ENCODE results near the gene AGAP5. TPM values are rescaled to one million over a fixed set of nuclear protein-coding genes. Genes with fewer than 3 reads are reported as not detected.
"Not testable (repeated sequence)": the region's sequence is repeated elsewhere in the genome, so short reads cannot be mapped to it uniquely, and the experiment has no call there.

Gene AGAP5
- total and polyA plus RNA-seq, 2 donors (not counting 1 experiment from before 2014, with no cell fraction given), result 1.8 to 3.1 TPM

GRCh38 chr10:73716251-73716650 is 18.3 kb upstream of the AGAP5 start:
- H3K4me2 ChIP-seq (ENCODE audit: extremely low read depth, insufficient read depth, low read length), result no peak overlapping the region
- no peak overlapping the region for H3K9ac ChIP-seq (ENCODE audit: insufficient read depth, low read length)
- no peaks in the 10 kb centered on the region for H3K4me1 ChIP-seq (ENCODE audit: control insufficient read depth, extremely low read depth, insufficient read depth, low read length)
- H2AFZ ChIP-seq (ENCODE audit: low read length), result no peak overlapping the region
- no peaks in the 10 kb centered on the region for H3K9me3 ChIP-seq (ENCODE audit: control insufficient read depth, insufficient read depth, low read depth, low read length)
- TF ChIP-seq EZH2 (IDR thresholded peaks at IDR 0.05; ENCODE audit: low read length, missing control alignments), result no peak
- TF ChIP-seq, protein P1, sequence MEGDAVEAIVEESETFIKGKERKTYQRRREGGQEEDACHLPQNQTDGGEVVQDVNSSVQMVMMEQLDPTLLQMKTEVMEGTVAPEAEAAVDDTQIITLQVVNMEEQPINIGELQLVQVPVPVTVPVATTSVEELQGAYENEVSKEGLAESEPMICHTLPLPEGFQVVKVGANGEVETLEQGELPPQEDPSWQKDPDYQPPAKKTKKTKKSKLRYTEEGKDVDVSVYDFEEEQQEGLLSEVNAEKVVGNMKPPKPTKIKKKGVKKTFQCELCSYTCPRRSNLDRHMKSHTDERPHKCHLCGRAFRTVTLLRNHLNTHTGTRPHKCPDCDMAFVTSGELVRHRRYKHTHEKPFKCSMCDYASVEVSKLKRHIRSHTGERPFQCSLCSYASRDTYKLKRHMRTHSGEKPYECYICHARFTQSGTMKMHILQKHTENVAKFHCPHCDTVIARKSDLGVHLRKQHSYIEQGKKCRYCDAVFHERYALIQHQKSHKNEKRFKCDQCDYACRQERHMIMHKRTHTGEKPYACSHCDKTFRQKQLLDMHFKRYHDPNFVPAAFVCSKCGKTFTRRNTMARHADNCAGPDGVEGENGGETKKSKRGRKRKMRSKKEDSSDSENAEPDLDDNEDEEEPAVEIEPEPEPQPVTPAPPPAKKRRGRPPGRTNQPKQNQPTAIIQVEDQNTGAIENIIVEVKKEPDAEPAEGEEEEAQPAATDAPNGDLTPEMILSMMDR (conservative IDR thresholded peaks at IDR 0.05 in 1 of 2, IDR thresholded peaks at IDR 0.05 in 1 of 2; ENCODE audit: low read depth in 1 of 2, low read length in 2 of 2), result no peak
- H3K79me2 ChIP-seq (ENCODE audit: control insufficient read depth, insufficient read depth, low read length), result no peaks in the 10 kb centered on the region
- peaks cover 5% of the 10 kb centered on the region for H3K36me3 ChIP-seq (ENCODE audit: control insufficient read depth, insufficient read depth, low read length)
- H3K27ac ChIP-seq (ENCODE audit: insufficient read depth, low read length), result no peak overlapping the region
- H3K27me3 ChIP-seq (ENCODE audit: control insufficient read depth, insufficient read depth, low read length), result no peaks in the 10 kb centered on the region
- H4K20me1 ChIP-seq (ENCODE audit: control insufficient read depth, extremely low read depth, insufficient read depth, low read length), result no peaks in the 10 kb centered on the region
- DNase-seq (ENCODE audit: low read depth in 2 of 2), result no peak
- no peak overlapping the region for H3K4me3 ChIP-seq (replicated peaks in 1 of 4; ENCODE audit: control extremely low read depth in 1 of 4, insufficient read depth in 1 of 4, low read depth in 3 of 4, low read length in 4 of 4)

DNA sequence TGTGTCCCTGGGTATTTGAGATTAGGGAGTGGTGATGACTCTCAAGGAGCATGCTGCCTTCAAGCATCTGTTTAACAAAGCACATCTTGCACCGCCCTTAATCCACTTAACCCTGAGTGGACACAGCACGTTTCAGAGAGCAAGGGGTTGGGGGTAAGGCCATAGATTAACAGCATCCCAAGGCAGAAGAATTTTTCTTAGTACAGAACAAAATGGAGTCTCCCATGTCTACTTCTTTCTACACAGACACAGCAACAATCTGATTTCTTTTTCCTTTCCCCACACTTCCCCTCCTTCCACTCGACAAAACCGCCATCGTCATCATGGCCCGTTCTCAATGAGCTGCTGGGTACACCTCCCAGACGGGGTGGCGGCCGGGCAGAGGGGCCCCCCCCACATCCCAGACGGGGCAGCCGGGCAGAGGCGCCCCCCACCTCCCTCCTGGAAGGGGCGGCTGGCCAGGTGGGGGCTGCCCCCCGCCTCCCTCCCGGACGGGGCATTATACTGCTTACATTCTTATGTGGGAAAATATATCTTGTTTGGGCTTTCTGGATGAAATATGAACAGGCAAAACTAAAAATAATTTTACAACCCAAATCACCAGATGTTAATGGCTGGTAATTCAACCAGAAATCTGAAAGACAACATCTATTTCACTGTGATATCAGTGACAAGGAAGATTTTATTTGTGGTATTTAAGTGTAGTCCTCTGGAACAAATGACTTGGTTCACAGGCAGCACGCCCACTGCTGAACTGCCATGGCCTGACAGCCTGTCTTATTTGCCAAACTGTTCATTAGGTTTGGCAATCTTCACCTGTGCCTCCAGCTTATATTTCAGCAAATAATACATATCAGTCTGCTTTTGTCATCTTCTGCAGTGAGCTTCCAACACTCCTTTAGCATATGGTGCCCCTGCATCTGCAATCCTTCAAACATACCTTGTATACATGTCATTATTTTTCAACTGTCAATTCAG is 17.6 kb upstream of the AGAP5 start:
- not testable (repeated sequence) for H2AFZ ChIP-seq (ENCODE audit: low read length); H3K9ac ChIP-seq (ENCODE audit: insufficient read depth, low read length); H3K4me3 ChIP-seq (replicated peaks in 1 of 4; ENCODE audit: control extremely low read depth in 1 of 4, insufficient read depth in 1 of 4, low read depth in 3 of 4, low read length in 4 of 4); H3K79me2 ChIP-seq (ENCODE audit: control insufficient read depth, insufficient read depth, low read length); H3K4me1 ChIP-seq (ENCODE audit: control insufficient read depth, extremely low read depth, insufficient read depth, low read length); H3K27me3 ChIP-seq (ENCODE audit: control insufficient read depth, insufficient read depth, low read length); DNase-seq (ENCODE audit: low read depth in 2 of 2); H3K36me3 ChIP-seq (ENCODE audit: control insufficient read depth, insufficient read depth, low read length); H3K27ac ChIP-seq (ENCODE audit: insufficient read depth, low read length); H3K4me2 ChIP-seq (ENCODE audit: extremely low read depth, insufficient read depth, low read length); H3K9me3 ChIP-seq (ENCODE audit: control insufficient read depth, insufficient read depth, low read depth, low read length); H4K20me1 ChIP-seq (ENCODE audit: control insufficient read depth, extremely low read depth, insufficient read depth, low read length)

- not testable (repeated sequence) for H3K4me3 ChIP-seq (replicated peaks in 1 of 4; ENCODE audit: control extremely low read depth in 1 of 4, insufficient read depth in 1 of 4, low read depth in 3 of 4, low read length in 4 of 4); H3K9ac ChIP-seq (ENCODE audit: insufficient read depth, low read length); H3K27me3 ChIP-seq (ENCODE audit: control insufficient read depth, insufficient read depth, low read length); H3K4me2 ChIP-seq (ENCODE audit: extremely low read depth, insufficient read depth, low read length); H3K27ac ChIP-seq (ENCODE audit: insufficient read depth, low read length); H3K36me3 ChIP-seq (ENCODE audit: control insufficient read depth, insufficient read depth, low read length); H3K9me3 ChIP-seq (ENCODE audit: control insufficient read depth, insufficient read depth, low read depth, low read length); H3K79me2 ChIP-seq (ENCODE audit: control insufficient read depth, insufficient read depth, low read length); DNase-seq (ENCODE audit: low read depth in 2 of 2); H3K4me1 ChIP-seq (ENCODE audit: control insufficient read depth, extremely low read depth, insufficient read depth, low read length); H4K20me1 ChIP-seq (ENCODE audit: control insufficient read depth, extremely low read depth, insufficient read depth, low read length); H2AFZ ChIP-seq (ENCODE audit: low read length)
Measured at GRCh38 chr10:73714483-73714882, 16.6 kb upstream of the AGAP5 start.

DNA sequence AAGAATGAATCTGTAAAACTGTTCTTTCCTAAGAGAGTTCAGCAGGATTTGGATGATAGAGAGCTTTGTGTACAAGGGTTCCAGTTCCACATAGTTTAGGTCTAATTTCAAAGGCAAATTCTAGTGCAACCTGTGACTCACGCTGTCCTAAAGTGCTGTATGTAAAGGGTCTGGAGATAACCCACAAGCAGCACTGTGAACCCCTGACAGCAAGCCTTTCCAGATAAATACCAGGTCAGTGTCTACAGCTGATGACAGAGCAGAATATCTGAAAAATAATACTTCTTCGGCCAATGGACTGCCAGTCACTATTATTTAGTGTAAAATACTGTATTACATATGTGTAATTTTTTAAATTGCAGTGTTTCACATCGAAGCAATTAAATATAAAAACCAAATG is 16.0 kb upstream of the AGAP5 start:
- H3K9ac ChIP-seq (ENCODE audit: insufficient read depth, low read length); H3K4me1 ChIP-seq (ENCODE audit: control insufficient read depth, extremely low read depth, insufficient read depth, low read length); H4K20me1 ChIP-seq (ENCODE audit: control insufficient read depth, extremely low read depth, insufficient read depth, low read length); H3K27me3 ChIP-seq (ENCODE audit: control insufficient read depth, insufficient read depth, low read length); H3K4me2 ChIP-seq (ENCODE audit: extremely low read depth, insufficient read depth, low read length); H2AFZ ChIP-seq (ENCODE audit: low read length); H3K79me2 ChIP-seq (ENCODE audit: control insufficient read depth, insufficient read depth, low read length); H3K27ac ChIP-seq (ENCODE audit: insufficient read depth, low read length); H3K36me3 ChIP-seq (ENCODE audit: control insufficient read depth, insufficient read depth, low read length); H3K4me3 ChIP-seq (replicated peaks in 1 of 4; ENCODE audit: control extremely low read depth in 1 of 4, insufficient read depth in 1 of 4, low read depth in 3 of 4, low read length in 4 of 4); H3K9me3 ChIP-seq (ENCODE audit: control insufficient read depth, insufficient read depth, low read depth, low read length): not testable (repeated sequence)
- peak in 1 of 2 donors; percentile 8 for DNase-seq (ENCODE audit: low read depth in 2 of 2)

GRCh38 chr10:73711683-73712082 is 13.8 kb upstream of the AGAP5 start:
- H2AFZ ChIP-seq (ENCODE audit: low read length); H3K4me3 ChIP-seq (replicated peaks in 1 of 4; ENCODE audit: control extremely low read depth in 1 of 4, insufficient read depth in 1 of 4, low read depth in 3 of 4, low read length in 4 of 4); H3K36me3 ChIP-seq (ENCODE audit: control insufficient read depth, insufficient read depth, low read length); H3K9me3 ChIP-seq (ENCODE audit: control insufficient read depth, insufficient read depth, low read depth, low read length); H3K27me3 ChIP-seq (ENCODE audit: control insufficient read depth, insufficient read depth, low read length); H3K4me2 ChIP-seq (ENCODE audit: extremely low read depth, insufficient read depth, low read length); H4K20me1 ChIP-seq (ENCODE audit: control insufficient read depth, extremely low read depth, insufficient read depth, low read length); H3K27ac ChIP-seq (ENCODE audit: insufficient read depth, low read length); H3K9ac ChIP-seq (ENCODE audit: insufficient read depth, low read length); H3K79me2 ChIP-seq (ENCODE audit: control insufficient read depth, insufficient read depth, low read length); DNase-seq (ENCODE audit: low read depth in 2 of 2); H3K4me1 ChIP-seq (ENCODE audit: control insufficient read depth, extremely low read depth, insufficient read depth, low read length): not testable (repeated sequence)

DNA sequence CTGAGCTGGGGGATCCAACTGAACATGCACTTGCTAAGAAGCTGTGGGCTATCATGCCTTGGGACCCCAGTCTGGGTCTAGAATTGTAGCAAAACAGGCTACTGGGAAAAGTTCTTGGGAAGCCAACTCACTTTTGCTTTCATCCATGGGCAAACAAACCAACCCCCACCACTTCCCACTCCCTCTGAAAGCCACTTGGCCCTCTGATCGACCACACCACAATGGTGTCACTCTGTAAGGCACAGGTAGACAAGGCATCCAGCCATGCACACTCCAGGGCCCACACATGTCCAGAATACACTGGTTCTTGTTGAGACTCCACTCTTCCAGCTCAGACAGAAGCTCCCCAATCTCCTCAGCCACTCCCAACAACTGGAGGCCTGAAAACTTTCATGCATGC is 10.2 kb upstream of the AGAP5 start:
- not testable (repeated sequence) for H3K36me3 ChIP-seq (ENCODE audit: control insufficient read depth, insufficient read depth, low read length); DNase-seq (ENCODE audit: low read depth in 2 of 2); H3K79me2 ChIP-seq (ENCODE audit: control insufficient read depth, insufficient read depth, low read length); H3K4me3 ChIP-seq (replicated peaks in 1 of 4; ENCODE audit: control extremely low read depth in 1 of 4, insufficient read depth in 1 of 4, low read depth in 3 of 4, low read length in 4 of 4); H3K9me3 ChIP-seq (ENCODE audit: control insufficient read depth, insufficient read depth, low read depth, low read length); H2AFZ ChIP-seq (ENCODE audit: low read length); H4K20me1 ChIP-seq (ENCODE audit: control insufficient read depth, extremely low read depth, insufficient read depth, low read length); H3K27me3 ChIP-seq (ENCODE audit: control insufficient read depth, insufficient read depth, low read length); H3K27ac ChIP-seq (ENCODE audit: insufficient read depth, low read length); H3K4me1 ChIP-seq (ENCODE audit: control insufficient read depth, extremely low read depth, insufficient read depth, low read length); H3K4me2 ChIP-seq (ENCODE audit: extremely low read depth, insufficient read depth, low read length); H3K9ac ChIP-seq (ENCODE audit: insufficient read depth, low read length)

All from fibroblast of lung (primary cell).